ENCODE data around the gene PATL2.
"Not testable (repeated sequence)": the region's sequence is repeated elsewhere in the genome, so short reads cannot be mapped to it uniquely, and the experiment has no call there.

Gene PATL2
- 34.6 to 69.2 reads per million in 2 donors for total RNA-seq

DNA sequence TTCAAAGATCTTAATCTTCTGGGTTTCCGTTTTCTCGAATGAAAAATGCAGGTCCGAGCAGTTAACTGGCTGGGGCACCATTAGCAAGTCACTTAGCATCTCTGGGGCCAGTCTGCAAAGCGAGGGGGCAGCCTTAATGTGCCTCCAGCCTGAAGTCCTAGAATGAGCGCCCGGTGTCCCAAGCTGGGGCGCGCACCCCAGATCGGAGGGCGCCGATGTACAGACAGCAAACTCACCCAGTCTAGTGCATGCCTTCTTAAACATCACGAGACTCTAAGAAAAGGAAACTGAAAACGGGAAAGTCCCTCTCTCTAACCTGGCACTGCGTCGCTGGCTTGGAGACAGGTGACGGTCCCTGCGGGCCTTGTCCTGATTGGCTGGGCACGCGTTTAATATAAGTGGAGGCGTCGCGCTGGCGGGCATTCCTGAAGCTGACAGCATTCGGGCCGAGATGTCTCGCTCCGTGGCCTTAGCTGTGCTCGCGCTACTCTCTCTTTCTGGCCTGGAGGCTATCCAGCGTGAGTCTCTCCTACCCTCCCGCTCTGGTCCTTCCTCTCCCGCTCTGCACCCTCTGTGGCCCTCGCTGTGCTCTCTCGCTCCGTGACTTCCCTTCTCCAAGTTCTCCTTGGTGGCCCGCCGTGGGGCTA lies at the start of gene PATL2, which contains the start of gene B2M:
PATL2 (minus strand) TSS at position 228 of the 647 bp plus-strand sequence. CDS start 34,833 bp downstream, outside the sequence.
B2M (plus strand) TSS at position 422 of the 647 bp plus-strand sequence; CDS start at position 452, 30 bp downstream.
- peak; percentile 87 to 97 (median 93) for DNase-seq

DNA sequence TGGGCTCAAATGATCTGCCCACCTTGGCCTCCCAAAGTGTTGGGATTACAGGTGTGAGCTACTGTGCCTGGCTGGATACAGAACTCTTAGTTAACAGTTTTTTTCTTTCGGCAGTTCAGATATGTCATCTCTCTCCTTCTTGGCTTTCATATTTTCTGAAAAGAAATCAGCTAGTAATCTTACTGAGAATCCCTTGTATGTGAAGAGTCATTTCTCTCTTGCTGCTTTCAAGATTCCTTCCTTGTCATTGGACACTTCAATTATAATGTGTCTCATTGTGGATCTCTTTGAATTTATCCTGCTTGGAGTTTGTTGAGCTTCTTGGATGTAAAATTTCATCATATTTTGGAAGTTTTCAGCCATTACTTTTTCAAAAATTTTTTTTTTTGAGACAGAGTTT lies 42.2 kb upstream of the PATL2 start:
- DNase-seq = no peak

- DNase-seq = not testable (repeated sequence)
These were observed 32.3 kb upstream of the PATL2 start for GRCh38 chr15:44743454-44743853.

GRCh38 chr15:44739222-44739847 lies 28.2 kb upstream of the PATL2 start:
- DNase-seq = not testable (repeated sequence)

GRCh38 chr15:44738340-44738984 lies 27.3 kb upstream of the PATL2 start:
- peak in 1 of 5 experiments; percentile 55 for DNase-seq

DNA sequence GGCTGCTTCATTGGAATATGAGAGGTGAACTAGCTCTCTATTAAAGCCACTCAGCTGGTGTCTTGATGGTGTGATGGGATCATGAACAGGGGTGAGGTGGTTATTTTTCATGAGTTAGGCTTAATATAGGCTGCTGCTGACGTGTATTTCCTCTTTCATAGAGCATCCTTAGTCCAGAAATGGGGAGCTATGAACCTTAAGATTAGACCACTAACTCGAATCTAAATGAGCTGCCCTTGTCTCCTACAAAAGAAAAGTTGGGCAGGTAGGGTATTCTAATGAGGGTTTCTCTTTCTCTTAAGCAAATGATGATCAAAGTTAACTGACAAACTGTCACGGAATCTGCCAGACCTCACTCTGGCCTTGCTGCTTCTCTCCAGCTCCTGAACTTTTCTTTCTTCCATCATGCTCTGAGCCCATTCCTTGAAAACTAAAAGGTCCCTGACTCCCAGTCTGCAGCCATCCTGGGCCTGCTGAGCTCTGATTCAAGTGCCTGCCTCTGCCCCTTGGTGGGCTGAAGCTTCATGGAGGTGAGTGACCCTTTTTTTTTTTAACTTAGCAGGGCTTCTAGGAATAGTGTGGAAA lies 25.1 kb upstream of the PATL2 start, which contains the start of gene TRIM69:
TRIM69 (plus strand) TSS at position 348 of the 585 bp plus-strand sequence; CDS start at position 525, 177 bp downstream.
- peak in 1 of 5 experiments; percentile 55 for DNase-seq

- peak in 1 of 5 experiments; percentile 79 for DNase-seq
These were observed 24.5 kb upstream of the PATL2 start for GRCh38 chr15:44735482-44736180.

DNA sequence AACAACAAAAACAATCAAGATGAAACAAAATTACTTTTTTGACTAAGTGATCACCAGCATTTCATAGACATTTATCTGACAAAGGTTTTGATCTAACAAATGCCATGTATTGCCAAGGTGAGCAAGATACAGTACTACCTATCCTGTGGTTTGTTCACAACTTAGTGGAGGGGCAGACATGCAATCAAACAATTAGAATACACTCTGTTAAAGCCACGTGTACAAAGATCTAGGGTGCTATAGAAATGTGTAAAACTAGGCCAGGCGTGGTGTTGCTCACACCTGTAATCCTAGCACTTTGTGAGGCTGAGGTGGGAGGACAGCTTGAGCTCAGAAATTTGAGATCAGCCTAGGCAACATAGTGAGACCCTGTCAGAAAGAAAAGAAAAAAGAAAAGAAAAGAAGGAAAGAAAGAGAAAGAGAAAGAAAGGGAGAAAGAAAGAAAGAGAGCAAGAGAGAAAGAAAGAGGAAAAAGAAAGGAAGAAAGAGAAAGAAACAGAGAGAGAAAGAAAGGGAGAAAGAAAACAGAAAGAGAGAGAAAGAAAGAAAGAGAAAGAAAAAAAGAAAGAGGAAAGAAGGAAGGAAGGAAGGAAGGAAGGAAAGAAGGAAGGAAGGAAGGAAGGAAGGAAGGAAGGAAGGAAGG lies 23.8 kb upstream of the PATL2 start:
- peak in 1 of 5 experiments; percentile 55 for DNase-seq

GRCh38 chr15:44729408-44730127 lies 18.4 kb upstream of the PATL2 start:
- DNase-seq = peak in 1 of 5 experiments; percentile 65

DNA sequence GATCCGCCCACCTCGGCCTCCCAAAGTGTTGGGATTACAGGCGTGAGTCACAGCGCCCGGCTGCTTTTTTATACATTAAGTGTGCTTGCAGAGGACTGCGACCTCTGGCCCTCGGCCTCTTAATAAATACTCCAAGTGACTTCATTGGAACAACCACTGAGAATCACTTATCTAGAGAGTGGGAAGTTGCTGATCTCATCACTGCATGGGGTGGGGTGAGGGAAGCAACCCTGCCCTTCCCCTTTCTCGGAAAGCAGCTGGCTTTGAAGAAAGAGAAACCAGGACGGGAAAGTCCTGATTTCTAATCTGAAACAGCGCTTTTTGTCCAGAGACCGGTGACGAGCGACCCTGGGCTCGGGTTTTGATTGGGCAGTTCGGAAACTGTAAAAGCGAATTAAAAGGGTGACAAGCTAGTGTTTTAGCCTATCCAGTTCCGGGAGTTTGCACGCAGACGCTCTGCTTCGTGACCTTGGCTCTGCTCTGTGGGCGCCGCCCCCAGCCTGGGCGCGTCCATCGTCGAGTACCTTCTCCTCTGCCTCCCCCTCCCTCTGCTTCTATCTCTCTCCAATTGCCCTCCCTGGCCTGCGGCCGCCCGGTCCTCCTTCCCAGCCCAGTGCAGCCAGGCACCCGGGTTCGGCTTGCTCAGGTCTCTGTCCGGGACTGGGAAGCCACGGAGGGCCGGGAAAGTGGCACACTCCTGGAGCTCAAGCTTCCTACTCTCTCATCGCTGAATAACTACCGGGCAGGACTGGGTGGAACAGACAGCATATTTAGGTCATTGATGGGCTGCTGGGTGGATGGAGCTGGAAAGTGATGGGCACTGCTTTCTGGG lies 17.7 kb upstream of the PATL2 start:
- DNase-seq = peak; percentile 77 to 99 (median 90)

GRCh38 chr15:44728232-44728575 lies 17.1 kb upstream of the PATL2 start:
- not testable (repeated sequence) for DNase-seq

DNA sequence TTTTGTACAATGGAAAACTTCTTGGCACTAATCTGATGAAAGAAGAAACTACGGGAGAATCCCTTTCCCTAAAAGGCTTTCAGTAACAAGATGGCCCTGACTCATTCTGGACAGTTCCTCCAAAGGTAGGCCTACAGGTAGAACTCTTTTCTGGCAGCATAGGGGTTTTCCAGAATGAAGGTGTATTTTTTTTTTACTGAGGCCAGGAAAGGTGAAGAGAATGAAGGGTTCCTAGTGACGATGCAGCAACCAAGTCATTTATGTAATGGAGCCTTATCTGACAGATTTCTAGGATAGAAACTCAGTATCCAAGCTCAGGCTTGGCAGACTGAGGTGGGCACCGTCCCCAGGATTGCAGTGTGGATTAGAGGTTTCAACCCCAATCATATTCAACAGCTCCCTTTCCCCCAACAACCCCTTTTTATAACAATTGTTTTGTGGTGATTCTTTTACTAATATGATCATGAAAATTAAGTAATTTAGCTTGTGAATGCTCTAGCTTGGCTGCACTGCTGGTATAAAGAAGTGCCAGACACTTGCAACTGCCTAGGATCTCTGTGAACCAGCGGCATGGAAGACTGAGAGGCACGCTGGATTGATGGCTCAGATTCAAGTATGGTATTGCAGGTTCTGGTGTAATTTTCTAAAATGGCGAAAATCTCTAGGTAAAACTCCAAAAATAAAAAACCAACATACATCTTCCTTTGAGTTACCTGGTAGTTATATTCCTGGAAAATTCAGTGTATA lies 16.5 kb upstream of the PATL2 start:
- peak in 1 of 5 experiments; percentile 58 for DNase-seq

GRCh38 chr15:44726568-44727484 lies 15.7 kb upstream of the PATL2 start:
- DNase-seq = peak in 3 of 5 experiments; percentile 64 to 98 (median 84)

GRCh38 chr15:44726136-44726535 lies 15.0 kb upstream of the PATL2 start:
- DNase-seq = peak in 1 of 5 experiments; percentile 73

DNA sequence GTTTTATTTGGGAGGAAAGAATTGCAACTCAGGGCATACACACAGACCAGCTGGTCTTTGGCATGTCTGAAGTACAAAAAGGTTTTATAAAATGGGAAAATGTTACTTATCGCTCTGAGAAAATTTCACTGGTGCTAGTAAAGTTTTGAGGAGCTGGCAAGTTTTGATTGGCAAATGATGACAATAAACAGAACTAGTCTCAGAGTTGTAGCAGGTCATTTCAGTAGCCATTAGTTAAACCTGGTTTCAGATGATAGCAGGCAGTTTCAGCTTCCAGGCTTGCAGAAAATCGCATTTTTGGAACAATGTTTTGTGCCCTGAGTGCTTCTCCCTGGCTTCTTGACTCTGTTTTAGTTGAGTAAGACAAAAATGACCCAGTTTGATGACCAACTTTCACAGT lies 10.9 kb upstream of the PATL2 start:
- DNase-seq = no peak

DNA sequence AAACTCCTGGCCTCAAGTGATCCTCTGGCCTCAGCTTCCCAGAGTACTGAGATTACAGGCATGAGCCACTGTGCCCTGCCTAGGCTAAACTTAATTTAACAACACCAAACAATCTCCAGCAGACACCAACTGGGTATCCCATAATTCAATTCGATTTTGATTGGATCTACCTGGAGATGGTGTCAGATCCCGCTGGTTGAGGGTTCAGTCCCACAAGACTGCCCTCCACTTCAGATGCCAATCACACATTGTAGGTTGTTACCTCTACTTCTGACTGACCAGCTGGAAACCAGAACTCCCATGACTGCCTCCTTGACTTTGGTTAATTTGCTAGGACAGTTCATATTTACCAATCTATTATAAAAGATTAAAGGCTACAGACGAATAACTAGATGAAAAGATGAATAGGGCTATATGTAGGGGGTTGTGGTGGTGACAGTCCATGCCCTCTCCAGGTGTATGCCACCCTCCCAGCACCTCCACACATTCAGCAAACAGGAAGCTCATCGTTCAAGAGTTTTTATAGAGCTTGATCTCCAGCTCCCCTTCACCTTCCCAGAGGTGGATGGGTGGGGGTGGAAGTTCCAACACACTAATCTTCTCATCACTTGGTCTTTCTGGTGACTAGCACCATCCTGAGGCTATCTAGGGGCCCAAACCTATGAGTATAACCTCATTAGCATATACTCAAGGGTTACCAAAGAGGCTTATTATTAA lies 9.5 kb upstream of the PATL2 start:
- peak in 1 of 5 experiments; percentile 53 for DNase-seq

GRCh38 chr15:44720000-44720435 lies 8.9 kb upstream of the PATL2 start:
- not testable (repeated sequence) for DNase-seq
